ENCODE results near the gene OGFOD2.

The OGFOD2 gene

GRCh38 chr12:122963941-122964265, 11.1 kb upstream of the OGFOD2 start:
- Histone ChIP-seq H3K4me3 (ENCODE audit: low read length) (no peak overlapping the region), H3K4me2 (ENCODE audit: low read depth, low read length) (no peak overlapping the region), H3K79me2 (ENCODE audit: low read length) (no peaks in the 10 kb centered on the region), H2AFZ (ENCODE audit: low read length) (no peak overlapping the region), H3K9me2 (replicated peaks; ENCODE audit: insufficient read depth, low read length) (no peaks in the 10 kb centered on the region), H3F3A (ENCODE audit: insufficient read depth, low read length) (no peaks in the 10 kb centered on the region), H3K27me3 (replicated peaks; ENCODE audit: insufficient read depth, low read length) (no peaks in the 10 kb centered on the region), H3K27ac (ENCODE audit: low read length) (no peak overlapping the region), H4K20me1 (ENCODE audit: insufficient read depth, low read length) (no peaks in the 10 kb centered on the region), H3K9ac (ENCODE audit: low read length) (no peak overlapping the region), H3K9me3 (replicated peaks; ENCODE audit: insufficient read depth, low read length) (no peaks in the 10 kb centered on the region), H3K4me1 (ENCODE audit: low read length) (peaks cover 3% of the 10 kb centered on the region; the same call in 1 of the 2 replicates), H3K36me3 (replicated peaks; ENCODE audit: insufficient read depth, low read length) (no peaks in the 10 kb centered on the region)
- DNase-seq: no peak
- TF ChIP-seq CTCF (IDR thresholded peaks at IDR 0.05; ENCODE audit: low read length) (no peak), EZH2phosphoT487 (IDR thresholded peaks at IDR 0.05; ENCODE audit: low read length) (no peak)

GRCh38 chr12:122964439-122965257, 10.4 kb upstream of the OGFOD2 start:
- no peak for DNase-seq
- no peak overlapping the region for H3K4me2 ChIP-seq (ENCODE audit: low read depth, low read length)

GRCh38 chr12:122965321-122965751, 9.7 kb upstream of the OGFOD2 start:
- no peaks in the 10 kb centered on the region for H3K79me2 ChIP-seq (ENCODE audit: low read length)
- H3K4me1 ChIP-seq (ENCODE audit: low read length): peaks cover 3% of the 10 kb centered on the region; the same call in 1 of the 2 replicates
- no peaks in the 10 kb centered on the region for H3K9me3 ChIP-seq (replicated peaks; ENCODE audit: insufficient read depth, low read length)
- H3K36me3 ChIP-seq (replicated peaks; ENCODE audit: insufficient read depth, low read length): no peaks in the 10 kb centered on the region
- no peaks in the 10 kb centered on the region for H3K27me3 ChIP-seq (replicated peaks; ENCODE audit: insufficient read depth, low read length)
- TF ChIP-seq EZH2 (optimal IDR thresholded peaks at IDR 0.05; ENCODE audit: low read depth, low read length) (no peak), CTCF (IDR thresholded peaks at IDR 0.05; ENCODE audit: low read length) (no peak), EZH2phosphoT487 (IDR thresholded peaks at IDR 0.05; ENCODE audit: low read length) (no peak)
- no peak for DNase-seq
- H4K20me1 ChIP-seq (ENCODE audit: insufficient read depth, low read length): no peaks in the 10 kb centered on the region
- no peaks in the 10 kb centered on the region for H3F3A ChIP-seq (ENCODE audit: insufficient read depth, low read length)
- no peak overlapping the region for H2AFZ ChIP-seq (ENCODE audit: low read length)
- H3K9me2 ChIP-seq (replicated peaks; ENCODE audit: insufficient read depth, low read length): no peaks in the 10 kb centered on the region
- H3K27ac ChIP-seq (ENCODE audit: low read length): no peak overlapping the region
- H3K4me3 ChIP-seq (ENCODE audit: low read length): no peak overlapping the region; the same call in 1 of the 2 replicates
- no peak overlapping the region; the same call in 1 of the 2 replicates for H3K9ac ChIP-seq (ENCODE audit: low read length)
- peak overlapping the region; percentile 82; the same call in 1 of the 2 replicates for H3K4me2 ChIP-seq (ENCODE audit: low read depth, low read length)

More at GRCh38 chr12:122964439-122965257, 10.4 kb upstream of the OGFOD2 start:
- Histone ChIP-seq H3K27ac (ENCODE audit: low read length) (no peak overlapping the region), H3K79me2 (ENCODE audit: low read length) (no peaks in the 10 kb centered on the region), H3F3A (ENCODE audit: insufficient read depth, low read length) (no peaks in the 10 kb centered on the region), H3K4me3 (ENCODE audit: low read length) (no peak overlapping the region), H3K9me3 (replicated peaks; ENCODE audit: insufficient read depth, low read length) (no peaks in the 10 kb centered on the region), H3K9me2 (replicated peaks; ENCODE audit: insufficient read depth, low read length) (no peaks in the 10 kb centered on the region), H3K9ac (ENCODE audit: low read length) (no peak overlapping the region), H2AFZ (ENCODE audit: low read length) (no peak overlapping the region), H3K4me1 (ENCODE audit: low read length) (peaks cover 3% of the 10 kb centered on the region; the same call in 1 of the 2 replicates), H3K36me3 (replicated peaks; ENCODE audit: insufficient read depth, low read length) (no peaks in the 10 kb centered on the region), H4K20me1 (ENCODE audit: insufficient read depth, low read length) (no peaks in the 10 kb centered on the region), H3K27me3 (replicated peaks; ENCODE audit: insufficient read depth, low read length) (no peaks in the 10 kb centered on the region)
- TF ChIP-seq EZH2phosphoT487 (IDR thresholded peaks at IDR 0.05; ENCODE audit: low read length) (no peak), EZH2 (optimal IDR thresholded peaks at IDR 0.05; ENCODE audit: low read depth, low read length) (no peak), CTCF (IDR thresholded peaks at IDR 0.05; ENCODE audit: low read length) (no peak)

Data from MM.1S (cell line).